Measurements from ENCODE around the gene NOTCH1.
A peak's percentile ranks its signal among the peaks of the same experiment; 100 is the strongest.

Gene NOTCH1

GRCh38 chr9:136567651-136568287 lies 21.9 kb upstream of the NOTCH1 start:
- Histone ChIP-seq H3K36me3 (ENCODE audit: insufficient read depth, low read length) (no peaks in the 10 kb centered on the region), H3K9ac (ENCODE audit: low read depth, low read length) (0 out of 2 replicates have a peak overlapping the region, but pooled peaks have one; percentile 27), H3K4me3 (ENCODE audit: low read length) (no peak overlapping the region), H3K9me3 (ENCODE audit: insufficient read depth, low read depth, low read length) (no peaks in the 10 kb centered on the region), H3K27ac (ENCODE audit: low read depth, low read length) (peak overlapping the region; percentile 81; the same call in 1 of the 2 replicates), H3K4me1 (ENCODE audit: insufficient read depth, low read length) (peaks cover 24% of the 10 kb centered on the region), H3K27me3 (ENCODE audit: insufficient read depth, low read length) (no peaks in the 10 kb centered on the region)
- 18% methylated on average over 27 of the region's 27 CpGs for WGBS

GRCh38 chr9:136566901-136567300 lies 21.1 kb upstream of the NOTCH1 start:
- Histone ChIP-seq H3K36me3 (ENCODE audit: insufficient read depth, low read length) (no peaks in the 10 kb centered on the region), H3K4me3 (ENCODE audit: low read length) (no peak overlapping the region), H3K27ac (ENCODE audit: low read depth, low read length) (no peak overlapping the region), H3K9ac (ENCODE audit: low read depth, low read length) (no peak overlapping the region), H3K27me3 (ENCODE audit: insufficient read depth, low read length) (no peaks in the 10 kb centered on the region; the same call in 1 of the 2 replicates), H3K9me3 (ENCODE audit: insufficient read depth, low read depth, low read length) (no peaks in the 10 kb centered on the region), H3K4me1 (ENCODE audit: insufficient read depth, low read length) (peaks cover 18% of the 10 kb centered on the region; the same call in 1 of the 2 replicates)
- WGBS, result 76% methylated on average over 14 of the region's 14 CpGs

- Histone ChIP-seq H3K9me3 (ENCODE audit: insufficient read depth, low read depth, low read length) (no peaks in the 10 kb centered on the region), H3K4me1 (ENCODE audit: insufficient read depth, low read length) (peaks cover 15% of the 10 kb centered on the region; the same call in 1 of the 2 replicates), H3K9ac (ENCODE audit: low read depth, low read length) (no peak overlapping the region), H3K4me3 (ENCODE audit: low read length) (no peak overlapping the region), H3K36me3 (ENCODE audit: insufficient read depth, low read length) (no peaks in the 10 kb centered on the region), H3K27me3 (ENCODE audit: insufficient read depth, low read length) (no peaks in the 10 kb centered on the region; the same call in 1 of the 2 replicates), H3K27ac (ENCODE audit: low read depth, low read length) (no peak overlapping the region)
- WGBS, result 81% methylated on average over 19 of the region's 19 CpGs
These were observed 20.7 kb upstream of the NOTCH1 start for GRCh38 chr9:136566553-136566895.

- no peak overlapping the region for H3K4me3 ChIP-seq (ENCODE audit: low read length)
- no peaks in the 10 kb centered on the region for H3K9me3 ChIP-seq (ENCODE audit: insufficient read depth, low read depth, low read length)
- H3K27me3 ChIP-seq (ENCODE audit: insufficient read depth, low read length), result no peaks in the 10 kb centered on the region; the same call in 1 of the 2 replicates
- H3K36me3 ChIP-seq (ENCODE audit: insufficient read depth, low read length), result no peaks in the 10 kb centered on the region
- peaks cover 10% of the 10 kb centered on the region; the same call in 1 of the 2 replicates for H3K4me1 ChIP-seq (ENCODE audit: insufficient read depth, low read length)
- WGBS, result 93% methylated on average over 26 of the region's 26 CpGs
- H3K9ac ChIP-seq (ENCODE audit: low read depth, low read length), result no peak overlapping the region
- H3K27ac ChIP-seq (ENCODE audit: low read depth, low read length), result no peak overlapping the region
These were observed 20.1 kb upstream of the NOTCH1 start for GRCh38 chr9:136565715-136566552.

GRCh38 chr9:136565086-136565714 lies 19.4 kb upstream of the NOTCH1 start:
- Histone ChIP-seq H3K4me3 (ENCODE audit: low read length) (no peak overlapping the region), H3K27me3 (ENCODE audit: insufficient read depth, low read length) (no peaks in the 10 kb centered on the region; the same call in 1 of the 2 replicates), H3K27ac (ENCODE audit: low read depth, low read length) (no peak overlapping the region), H3K36me3 (ENCODE audit: insufficient read depth, low read length) (no peaks in the 10 kb centered on the region), H3K9me3 (ENCODE audit: insufficient read depth, low read depth, low read length) (peaks cover 6% of the 10 kb centered on the region; the same call in 1 of the 2 replicates), H3K4me1 (ENCODE audit: insufficient read depth, low read length) (peaks cover 10% of the 10 kb centered on the region; the same call in 1 of the 2 replicates), H3K9ac (ENCODE audit: low read depth, low read length) (no peak overlapping the region)
- 87% methylated on average over 28 of the region's 28 CpGs for WGBS

- Histone ChIP-seq H3K27ac (ENCODE audit: low read depth, low read length) (no peak overlapping the region), H3K4me3 (ENCODE audit: low read length) (no peak overlapping the region), H3K27me3 (ENCODE audit: insufficient read depth, low read length) (no peaks in the 10 kb centered on the region; the same call in 1 of the 2 replicates), H3K36me3 (ENCODE audit: insufficient read depth, low read length) (no peaks in the 10 kb centered on the region), H3K9ac (ENCODE audit: low read depth, low read length) (no peak overlapping the region), H3K9me3 (ENCODE audit: insufficient read depth, low read depth, low read length) (peaks cover 11% of the 10 kb centered on the region; the same call in 1 of the 2 replicates), H3K4me1 (ENCODE audit: insufficient read depth, low read length) (peaks cover 10% of the 10 kb centered on the region; the same call in 1 of the 2 replicates)
- WGBS, result 76% methylated on average over 21 of the region's 21 CpGs
These were observed 18.6 kb upstream of the NOTCH1 start for GRCh38 chr9:136564379-136564988.

GRCh38 chr9:136563646-136564325 lies 17.9 kb upstream of the NOTCH1 start:
- H3K4me1 ChIP-seq (ENCODE audit: insufficient read depth, low read length), result peaks cover 10% of the 10 kb centered on the region; the same call in 1 of the 2 replicates
- H3K36me3 ChIP-seq (ENCODE audit: insufficient read depth, low read length), result no peaks in the 10 kb centered on the region
- no peaks in the 10 kb centered on the region; the same call in none of the 2 replicates for H3K27me3 ChIP-seq (ENCODE audit: insufficient read depth, low read length)
- no peak overlapping the region for H3K4me3 ChIP-seq (ENCODE audit: low read length)
- no peak overlapping the region for H3K9ac ChIP-seq (ENCODE audit: low read depth, low read length)
- peaks cover 18% of the 10 kb centered on the region for H3K9me3 ChIP-seq (ENCODE audit: insufficient read depth, low read depth, low read length)
- H3K27ac ChIP-seq (ENCODE audit: low read depth, low read length), result no peak overlapping the region
- WGBS, result 77% methylated on average over 19 of the region's 19 CpGs

GRCh38 chr9:136562746-136563495 lies 17.1 kb upstream of the NOTCH1 start:
- Histone ChIP-seq H3K4me1 (ENCODE audit: insufficient read depth, low read length) (peaks cover 10% of the 10 kb centered on the region; the same call in 1 of the 2 replicates), H3K27me3 (ENCODE audit: insufficient read depth, low read length) (peaks cover 4% of the 10 kb centered on the region), H3K36me3 (ENCODE audit: insufficient read depth, low read length) (no peaks in the 10 kb centered on the region), H3K9me3 (ENCODE audit: insufficient read depth, low read depth, low read length) (peaks cover 24% of the 10 kb centered on the region), H3K4me3 (ENCODE audit: low read length) (no peak overlapping the region), H3K9ac (ENCODE audit: low read depth, low read length) (no peak overlapping the region), H3K27ac (ENCODE audit: low read depth, low read length) (no peak overlapping the region)
- 88% methylated on average over 24 of the region's 24 CpGs for WGBS

- peaks cover 4% of the 10 kb centered on the region for H3K27me3 ChIP-seq (ENCODE audit: insufficient read depth, low read length)
- H3K36me3 ChIP-seq (ENCODE audit: insufficient read depth, low read length), result no peaks in the 10 kb centered on the region
- no peak overlapping the region for H3K27ac ChIP-seq (ENCODE audit: low read depth, low read length)
- H3K9me3 ChIP-seq (ENCODE audit: insufficient read depth, low read depth, low read length), result peaks cover 24% of the 10 kb centered on the region
- H3K4me1 ChIP-seq (ENCODE audit: insufficient read depth, low read length), result 0 out of 2 replicates have a peak, but pooled peaks cover 5% of the 10 kb centered on the region
- WGBS, result 88% methylated on average over 23 of the region's 23 CpGs
- no peak overlapping the region for H3K4me3 ChIP-seq (ENCODE audit: low read length)
- H3K9ac ChIP-seq (ENCODE audit: low read depth, low read length), result no peak overlapping the region
These were observed 15.9 kb upstream of the NOTCH1 start for GRCh38 chr9:136561779-136562178.

- Histone ChIP-seq H3K27me3 (ENCODE audit: insufficient read depth, low read length) (peaks cover 4% of the 10 kb centered on the region), H3K9ac (ENCODE audit: low read depth, low read length) (no peak overlapping the region), H3K36me3 (ENCODE audit: insufficient read depth, low read length) (no peaks in the 10 kb centered on the region), H3K4me3 (ENCODE audit: low read length) (no peak overlapping the region), H3K9me3 (ENCODE audit: insufficient read depth, low read depth, low read length) (peaks cover 24% of the 10 kb centered on the region), H3K27ac (ENCODE audit: low read depth, low read length) (no peak overlapping the region), H3K4me1 (ENCODE audit: insufficient read depth, low read length) (0 out of 2 replicates have a peak, but pooled peaks cover 5% of the 10 kb centered on the region)
- WGBS, result 92% methylated on average over 3 of the region's 3 CpGs
These were observed 14.7 kb upstream of the NOTCH1 start for GRCh38 chr9:136560586-136560985.
